Measurements from ENCODE around the gene LDB2.

LDB2 gene

DNA sequence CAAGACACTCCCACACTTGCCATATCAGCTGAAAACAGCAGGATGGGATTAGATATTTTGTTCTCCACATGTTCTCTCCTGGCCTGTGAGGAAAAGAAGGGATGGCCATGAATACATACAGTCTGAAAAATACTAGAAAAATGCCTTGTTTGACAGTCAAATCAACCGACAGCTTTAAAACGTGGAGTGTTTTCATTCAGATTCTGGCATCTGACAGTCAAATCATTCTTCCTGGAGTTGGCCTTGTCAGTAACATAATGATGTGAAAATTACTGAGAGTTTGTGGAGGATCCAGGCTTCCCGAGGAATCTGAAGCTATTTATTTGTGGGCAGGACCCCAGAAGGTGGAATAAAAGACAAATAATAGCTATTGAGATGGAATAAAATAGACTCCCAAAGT is 188.2 kb downstream of the LDB2 start:
- TF ChIP-seq EZH2phosphoT487 (IDR thresholded peaks at IDR 0.05; ENCODE audit: low read length) (no peak), EZH2 (optimal IDR thresholded peaks at IDR 0.05; ENCODE audit: low read depth, low read length) (no peak)
- TF ChIP-seq, protein P1, sequence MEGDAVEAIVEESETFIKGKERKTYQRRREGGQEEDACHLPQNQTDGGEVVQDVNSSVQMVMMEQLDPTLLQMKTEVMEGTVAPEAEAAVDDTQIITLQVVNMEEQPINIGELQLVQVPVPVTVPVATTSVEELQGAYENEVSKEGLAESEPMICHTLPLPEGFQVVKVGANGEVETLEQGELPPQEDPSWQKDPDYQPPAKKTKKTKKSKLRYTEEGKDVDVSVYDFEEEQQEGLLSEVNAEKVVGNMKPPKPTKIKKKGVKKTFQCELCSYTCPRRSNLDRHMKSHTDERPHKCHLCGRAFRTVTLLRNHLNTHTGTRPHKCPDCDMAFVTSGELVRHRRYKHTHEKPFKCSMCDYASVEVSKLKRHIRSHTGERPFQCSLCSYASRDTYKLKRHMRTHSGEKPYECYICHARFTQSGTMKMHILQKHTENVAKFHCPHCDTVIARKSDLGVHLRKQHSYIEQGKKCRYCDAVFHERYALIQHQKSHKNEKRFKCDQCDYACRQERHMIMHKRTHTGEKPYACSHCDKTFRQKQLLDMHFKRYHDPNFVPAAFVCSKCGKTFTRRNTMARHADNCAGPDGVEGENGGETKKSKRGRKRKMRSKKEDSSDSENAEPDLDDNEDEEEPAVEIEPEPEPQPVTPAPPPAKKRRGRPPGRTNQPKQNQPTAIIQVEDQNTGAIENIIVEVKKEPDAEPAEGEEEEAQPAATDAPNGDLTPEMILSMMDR (IDR thresholded peaks at IDR 0.05; ENCODE audit: low read length): no peak

DNA sequence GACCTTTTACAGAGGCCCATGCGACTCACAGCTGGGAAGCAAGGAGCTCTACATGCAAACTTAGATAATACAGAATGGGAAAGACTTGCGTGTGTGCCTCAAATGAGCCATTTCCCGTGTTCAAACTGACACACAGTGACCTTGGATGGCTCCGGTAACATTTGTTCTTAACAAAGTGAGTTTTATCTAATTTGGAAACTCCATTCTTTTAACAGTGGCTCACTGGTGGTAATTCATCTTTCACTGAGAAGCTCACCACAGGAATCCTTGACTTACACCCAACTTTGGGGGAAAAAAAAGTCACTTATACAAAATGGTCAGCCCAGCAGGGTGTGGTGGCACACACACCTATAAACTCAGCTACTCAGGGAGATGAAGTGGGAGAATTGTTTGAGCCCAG is 190.6 kb downstream of the LDB2 start:
- Histone ChIP-seq H3K79me2 (ENCODE audit: low read length) (no peaks in the 10 kb centered on the region), H3K9ac (ENCODE audit: low read length) (no peak overlapping the region), H2AFZ (ENCODE audit: low read length) (no peak overlapping the region), H3K27me3 (replicated peaks; ENCODE audit: insufficient read depth, low read length) (no peaks in the 10 kb centered on the region), H3K36me3 (replicated peaks; ENCODE audit: insufficient read depth, low read length) (no peaks in the 10 kb centered on the region), H3K4me3 (ENCODE audit: low read length) (no peak overlapping the region), H3K9me2 (replicated peaks; ENCODE audit: insufficient read depth, low read length) (no peaks in the 10 kb centered on the region), H4K20me1 (ENCODE audit: insufficient read depth, low read length) (no peaks in the 10 kb centered on the region), H3K9me3 (replicated peaks; ENCODE audit: insufficient read depth, low read length) (no peaks in the 10 kb centered on the region), H3F3A (ENCODE audit: insufficient read depth, low read length) (no peaks in the 10 kb centered on the region), H3K27ac (ENCODE audit: low read length) (no peak overlapping the region), H3K4me2 (ENCODE audit: low read depth, low read length) (no peak overlapping the region), H3K4me1 (ENCODE audit: low read length) (no peaks in the 10 kb centered on the region)
- DNase-seq: no peak
- TF ChIP-seq EZH2phosphoT487 (IDR thresholded peaks at IDR 0.05; ENCODE audit: low read length) (no peak), EZH2 (optimal IDR thresholded peaks at IDR 0.05; ENCODE audit: low read depth, low read length) (no peak)

More for the DNA sequence above, 188.2 kb downstream of the LDB2 start:
- H2AFZ ChIP-seq (ENCODE audit: low read length): no peak overlapping the region
- no peak overlapping the region for H3K4me2 ChIP-seq (ENCODE audit: low read depth, low read length)
- H3K27me3 ChIP-seq (replicated peaks; ENCODE audit: insufficient read depth, low read length): no peaks in the 10 kb centered on the region
- H3K36me3 ChIP-seq (replicated peaks; ENCODE audit: insufficient read depth, low read length): no peaks in the 10 kb centered on the region
- no peaks in the 10 kb centered on the region for H3K79me2 ChIP-seq (ENCODE audit: low read length)
- H3K9me2 ChIP-seq (replicated peaks; ENCODE audit: insufficient read depth, low read length): no peaks in the 10 kb centered on the region
- no peak overlapping the region for H3K9ac ChIP-seq (ENCODE audit: low read length)
- no peaks in the 10 kb centered on the region for H3K4me1 ChIP-seq (ENCODE audit: low read length)
- DNase-seq: no peak
- H3F3A ChIP-seq (ENCODE audit: insufficient read depth, low read length): no peaks in the 10 kb centered on the region
- no peaks in the 10 kb centered on the region for H3K9me3 ChIP-seq (replicated peaks; ENCODE audit: insufficient read depth, low read length)
- H3K27ac ChIP-seq (ENCODE audit: low read length): no peak overlapping the region
- no peaks in the 10 kb centered on the region for H4K20me1 ChIP-seq (ENCODE audit: insufficient read depth, low read length)
- no peak overlapping the region for H3K4me3 ChIP-seq (ENCODE audit: low read length)

- no peaks in the 10 kb centered on the region for H3K4me1 ChIP-seq (ENCODE audit: low read length)
- no peak overlapping the region for H3K4me3 ChIP-seq (ENCODE audit: low read length)
- no peaks in the 10 kb centered on the region for H4K20me1 ChIP-seq (ENCODE audit: insufficient read depth, low read length)
- H3K27ac ChIP-seq (ENCODE audit: low read length): no peak overlapping the region
- H3K79me2 ChIP-seq (ENCODE audit: low read length): no peaks in the 10 kb centered on the region
- no peaks in the 10 kb centered on the region for H3K36me3 ChIP-seq (replicated peaks; ENCODE audit: insufficient read depth, low read length)
- H3K9me2 ChIP-seq (replicated peaks; ENCODE audit: insufficient read depth, low read length): no peaks in the 10 kb centered on the region
- H3K27me3 ChIP-seq (replicated peaks; ENCODE audit: insufficient read depth, low read length): no peaks in the 10 kb centered on the region
- no peak for DNase-seq
- TF ChIP-seq EZH2phosphoT487 (IDR thresholded peaks at IDR 0.05; ENCODE audit: low read length): no peak
- TF ChIP-seq, protein P1 (IDR thresholded peaks at IDR 0.05; ENCODE audit: low read length): no peak
- H3K4me2 ChIP-seq (ENCODE audit: low read depth, low read length): no peak overlapping the region
- H3K9ac ChIP-seq (ENCODE audit: low read length): no peak overlapping the region
- no peaks in the 10 kb centered on the region for H3K9me3 ChIP-seq (replicated peaks; ENCODE audit: insufficient read depth, low read length)
- no peak overlapping the region for H2AFZ ChIP-seq (ENCODE audit: low read length)
- H3F3A ChIP-seq (ENCODE audit: insufficient read depth, low read length): no peaks in the 10 kb centered on the region
Measured at GRCh38 chr4:16706251-16706650, 192.2 kb downstream of the LDB2 start.

DNA sequence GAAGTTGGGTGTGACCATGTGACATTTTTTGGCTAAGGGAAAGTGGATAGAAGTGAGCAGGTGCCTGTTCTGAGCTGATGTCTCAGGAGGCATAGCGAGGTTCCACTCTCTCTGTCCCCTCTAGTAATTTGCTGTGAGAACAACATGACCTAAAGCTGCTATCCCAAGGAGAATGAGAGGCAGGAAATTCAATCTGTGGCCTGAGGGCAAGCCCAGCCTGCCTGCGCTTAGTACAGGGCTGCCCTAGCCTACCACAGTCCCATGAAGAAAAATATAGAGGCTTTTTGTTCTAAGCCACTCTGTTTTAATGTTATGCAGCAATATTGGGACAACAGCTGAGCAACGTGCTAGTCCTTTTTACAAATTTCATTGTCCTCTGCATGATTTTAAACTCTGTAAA is 193.1 kb downstream of the LDB2 start:
- Histone ChIP-seq H3K27me3 (replicated peaks; ENCODE audit: insufficient read depth, low read length) (no peaks in the 10 kb centered on the region), H3K9me2 (replicated peaks; ENCODE audit: insufficient read depth, low read length) (no peaks in the 10 kb centered on the region), H3K4me1 (ENCODE audit: low read length) (no peaks in the 10 kb centered on the region), H3K4me3 (ENCODE audit: low read length) (no peak overlapping the region), H3K9ac (ENCODE audit: low read length) (no peak overlapping the region), H3K27ac (ENCODE audit: low read length) (no peak overlapping the region), H3K79me2 (ENCODE audit: low read length) (no peaks in the 10 kb centered on the region), H3K36me3 (replicated peaks; ENCODE audit: insufficient read depth, low read length) (no peaks in the 10 kb centered on the region), H3K9me3 (replicated peaks; ENCODE audit: insufficient read depth, low read length) (no peaks in the 10 kb centered on the region), H3K4me2 (ENCODE audit: low read depth, low read length) (no peak overlapping the region), H2AFZ (ENCODE audit: low read length) (no peak overlapping the region), H4K20me1 (ENCODE audit: insufficient read depth, low read length) (no peaks in the 10 kb centered on the region), H3F3A (ENCODE audit: insufficient read depth, low read length) (no peaks in the 10 kb centered on the region)
- DNase-seq: no peak
- TF ChIP-seq, protein P1 (IDR thresholded peaks at IDR 0.05; ENCODE audit: low read length): no peak
- TF ChIP-seq EZH2 (optimal IDR thresholded peaks at IDR 0.05; ENCODE audit: low read depth, low read length): no peak

Data from MM.1S (cell line).